Stimulated activated CD4-positive, alpha-beta T cell treated with anti-CD3 and anti-CD28 coated beads, Interleukin-15, amount 100 ng/mL, for 1 hour (primary cell): ENCODE data around the gene YWHAG.
"Not testable (repeated sequence)": the region's sequence is repeated elsewhere in the genome, so short reads cannot be mapped to it uniquely, and the experiment has no call there.

Experiments
- DNase-seq, 2 donors: peaks; one replicate each; pipeline ENCODE4 v3.0.0-alpha.2; 2020; ENCODE audit warnings: low read depth in 1 of 2, low spot score in 1 of 2

The YWHAG gene

GRCh38 chr7:76358481-76359110 lies at the start of gene YWHAG:
YWHAG (minus strand) TSS chr7:76358991; CDS start chr7:76358808, 183 bp downstream.
- peak; percentile 78 to 82 for DNase-seq

DNA sequence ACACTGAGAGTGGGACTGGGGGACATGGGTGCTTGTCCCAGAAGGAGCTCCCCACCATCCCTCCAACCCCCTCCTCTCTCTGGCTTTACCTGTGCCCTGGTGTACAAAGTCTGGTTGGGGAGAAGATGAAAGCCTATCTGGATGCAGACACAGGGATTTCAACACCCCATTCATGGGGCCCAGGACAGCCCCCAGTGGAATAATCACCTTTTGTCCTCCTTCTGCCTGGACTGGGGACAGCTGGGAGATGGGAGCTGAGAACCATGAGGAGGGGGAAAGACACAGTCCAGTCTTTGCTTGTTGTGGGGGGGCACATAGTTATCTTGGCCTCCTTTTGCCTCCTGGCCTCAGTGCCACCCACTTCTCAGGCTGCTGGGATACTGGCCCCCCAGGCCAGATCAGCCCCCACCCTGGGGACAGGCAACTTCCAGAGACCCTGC lies 49.4 kb upstream of the YWHAG start:
- DNase-seq = no peak

GRCh38 chr7:76407718-76408117 lies 48.9 kb upstream of the YWHAG start:
- DNase-seq = no peak

- no peak for DNase-seq
These were observed 46.9 kb upstream of the YWHAG start for GRCh38 chr7:76405738-76406137.

- no peak for DNase-seq
These were observed 45.1 kb upstream of the YWHAG start for GRCh38 chr7:76403780-76404494.

DNA sequence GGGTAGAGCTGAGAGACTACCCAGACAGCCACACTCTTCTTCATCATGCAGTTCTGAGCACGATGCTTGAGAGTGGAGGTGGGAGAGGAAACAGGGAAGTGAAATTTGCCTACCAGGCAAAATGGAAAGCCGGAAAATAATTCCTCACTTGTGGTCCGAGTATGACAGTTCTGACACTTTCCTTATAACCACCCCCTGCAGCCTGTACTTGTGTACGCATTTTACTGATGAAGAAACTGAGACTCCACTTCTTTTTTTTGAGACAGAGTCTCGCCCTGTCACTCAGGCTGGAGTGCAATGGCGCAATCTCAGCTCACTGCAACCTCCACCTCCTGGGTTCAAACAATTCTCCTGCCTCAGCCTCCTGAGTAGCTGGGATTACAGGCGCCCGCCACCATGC lies 44.3 kb upstream of the YWHAG start:
- not testable (repeated sequence) for DNase-seq

DNA sequence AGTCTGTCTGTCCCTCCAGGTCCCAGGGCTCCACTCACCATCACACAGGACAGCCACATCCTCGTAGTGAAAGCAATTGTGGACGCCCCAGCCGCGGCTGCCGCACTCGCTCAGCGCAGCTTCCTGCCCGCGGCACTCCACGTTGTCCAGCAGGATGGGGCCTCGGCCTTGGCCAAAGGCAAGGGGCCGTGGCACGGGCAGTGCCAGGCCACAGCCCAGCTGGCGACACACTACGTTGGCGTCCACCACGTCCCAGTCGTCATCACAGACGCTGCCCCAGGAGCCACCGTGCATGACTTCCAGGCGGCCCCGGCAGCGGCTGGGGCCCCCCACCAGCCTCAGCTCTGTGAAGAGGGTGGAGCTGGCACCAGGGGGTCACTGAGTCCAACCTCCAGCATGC lies 41.5 kb upstream of the YWHAG start:
- DNase-seq = no peak

GRCh38 chr7:76397409-76398183 lies 38.8 kb upstream of the YWHAG start:
- DNase-seq = peak; percentile 66 to 83

GRCh38 chr7:76396864-76397263 lies 38.1 kb upstream of the YWHAG start:
- DNase-seq = no peak

DNA sequence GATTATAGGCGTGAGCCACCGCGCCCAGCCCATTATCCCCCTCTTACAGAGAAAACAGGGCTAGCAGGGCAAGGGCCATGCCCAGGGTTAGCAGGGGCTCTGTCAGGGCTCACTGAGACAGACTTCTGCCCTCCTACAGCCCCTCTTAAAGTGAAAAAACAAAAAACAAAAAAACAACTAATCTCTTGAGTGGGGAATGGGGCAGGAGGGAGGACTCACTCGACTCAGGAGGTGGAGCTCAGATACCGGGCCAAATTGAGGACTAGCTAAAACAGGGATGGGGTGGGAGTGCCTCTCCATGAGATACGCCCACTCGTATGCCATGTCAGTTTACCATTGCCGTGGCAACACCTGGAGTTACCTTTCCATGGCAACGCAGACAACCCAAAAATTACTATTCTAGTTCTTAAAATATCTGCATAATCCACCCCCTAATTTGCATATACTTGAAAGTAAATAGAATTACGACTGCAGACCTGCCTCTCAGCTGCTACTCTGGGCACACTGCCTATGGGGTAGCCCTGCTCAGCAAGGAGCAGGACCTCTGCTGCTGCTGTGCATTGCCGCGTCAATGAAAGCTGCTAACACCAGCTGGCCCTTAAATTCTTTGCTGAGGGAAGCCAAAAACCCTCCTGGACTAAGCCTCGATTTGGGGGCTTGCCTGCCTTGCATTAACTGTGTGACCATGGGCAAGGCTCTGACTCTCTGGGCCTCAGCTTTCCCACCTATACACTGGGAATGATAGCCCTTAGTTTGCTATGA lies 37.4 kb upstream of the YWHAG start:
- DNase-seq = no peak

GRCh38 chr7:76395605-76395964 lies 36.8 kb upstream of the YWHAG start:
- not testable (repeated sequence) for DNase-seq

DNA sequence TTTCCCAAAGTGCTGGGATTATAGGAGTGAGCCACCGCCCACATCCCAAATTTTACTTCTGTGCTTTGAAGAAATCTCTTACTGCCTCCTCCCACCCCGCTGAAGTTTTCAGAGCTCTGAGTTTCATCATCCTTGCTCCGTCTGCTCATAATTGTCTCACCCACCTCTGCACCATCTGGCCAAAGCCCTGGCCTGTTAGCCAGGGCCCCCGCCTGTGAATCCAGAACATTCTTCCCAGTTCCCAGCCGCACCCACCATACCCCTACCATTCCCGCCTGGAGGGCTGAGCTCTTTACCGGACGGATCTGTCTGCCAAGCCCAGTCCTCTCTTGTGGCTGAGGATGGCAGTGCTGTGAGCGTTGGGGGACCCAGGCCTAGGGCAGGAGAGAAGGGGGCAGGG lies 36.2 kb upstream of the YWHAG start:
- no peak for DNase-seq

GRCh38 chr7:76393116-76394031 lies 34.6 kb upstream of the YWHAG start:
- peak; percentile 88 to 89 for DNase-seq

- DNase-seq = no peak
These were observed 33.8 kb upstream of the YWHAG start for GRCh38 chr7:76392531-76393115.

GRCh38 chr7:76390092-76390491 lies 31.3 kb upstream of the YWHAG start:
- no peak for DNase-seq

GRCh38 chr7:76387789-76388188 lies 29.0 kb upstream of the YWHAG start:
- DNase-seq = not testable (repeated sequence)

DNA sequence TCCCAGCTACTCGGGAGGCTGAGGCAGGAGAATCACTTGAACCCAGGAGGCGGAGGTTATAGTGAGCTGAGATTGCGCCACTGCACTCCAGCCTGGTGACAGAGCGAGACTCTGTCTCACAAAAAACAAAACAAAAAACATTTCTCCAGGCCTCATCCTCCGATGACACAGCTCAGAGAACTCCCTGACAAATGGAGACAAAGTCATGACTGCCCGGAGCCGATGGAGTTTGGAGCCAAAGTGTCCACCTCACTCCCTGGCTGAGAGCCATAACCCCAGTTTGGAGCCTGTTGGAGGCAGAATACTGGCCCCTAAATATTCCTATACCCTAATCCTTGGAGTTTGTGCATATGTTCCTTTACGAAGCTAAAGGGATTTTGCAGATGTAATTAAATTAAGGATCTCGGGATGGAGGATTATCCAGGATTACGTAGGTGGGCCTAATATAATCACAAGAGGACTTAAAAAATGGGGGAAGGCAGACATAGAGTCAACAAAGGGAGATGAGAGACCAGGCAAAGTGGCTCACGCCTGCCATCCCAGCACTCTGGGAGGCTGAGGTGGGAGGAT lies 28.0 kb upstream of the YWHAG start:
- no peak for DNase-seq

- no peak for DNase-seq
These were observed 24.5 kb upstream of the YWHAG start for GRCh38 chr7:76383089-76383944.

DNA sequence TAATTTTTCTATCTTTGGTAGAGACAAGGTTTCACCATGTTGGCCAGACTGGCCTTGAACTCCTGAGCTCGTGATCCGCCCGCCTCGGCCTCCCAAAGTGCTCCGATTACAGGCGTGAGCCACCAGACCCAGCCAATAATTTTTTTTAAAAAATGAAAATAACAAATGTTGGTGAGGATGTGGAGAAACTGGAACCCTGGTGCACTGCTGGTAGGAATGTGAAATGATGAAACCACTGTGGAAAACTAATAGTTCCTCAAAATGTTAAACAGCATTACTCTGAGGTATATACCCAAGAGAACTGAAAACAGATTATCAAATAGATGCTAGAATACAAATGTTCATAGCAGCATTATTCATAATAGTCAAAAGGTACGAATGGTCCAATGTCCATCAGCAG lies 23.0 kb upstream of the YWHAG start:
- DNase-seq = no peak
